Fibroblast of lung (primary cell): Measurements from ENCODE around the gene TEX2.

Experiments used
- CTCF ChIP-seq, 2 donors: IDR thresholded peaks in 1 of 2; conservative IDR thresholded peaks in 1 of 2; 1 replicate in 1 of 2; 2 replicates in 1 of 2; pipeline ENCODE4 v1.5.1; 2011 to 2012; ENCODE audit warnings: low read length in 2 of 2, control low read depth in 1 of 2, inconsistent platforms in 1 of 2, low read depth in 1 of 2, mild to moderate bottlenecking in 1 of 2
- EZH2 ChIP-seq: IDR thresholded peaks from 2 replicates; pipeline ENCODE4 v1.5.1; 2012; ENCODE audit warnings: low read length, control low read depth, mild to moderate bottlenecking; ENCODE audit errors: missing control alignments

- TF ChIP-seq CTCF (conservative IDR thresholded peaks at IDR 0.05 in 1 of 2, IDR thresholded peaks at IDR 0.05 in 1 of 2; ENCODE audit: low read depth in 1 of 2, low read length in 2 of 2), result no peak
- no peak for TF ChIP-seq EZH2
These were observed 12.0 kb upstream of the TEX2 start for GRCh38 chr17:64275016-64275415.
